AG10803 (cell line): ENCODE measurements around the gene NNAT.
A peak's percentile ranks its signal among the peaks of the same experiment; 100 is the strongest.

ENCODE experiments used
- DNase-seq: peaks from one replicate; pipeline ENCODE4 v3.0.0; 2010; ENCODE audit warnings: low read depth
- H3K4me3 ChIP-seq: 2 replicates; pipeline ENCODE4 v1.5.1; 2011; ENCODE audit warnings: mild to moderate bottlenecking, low read length, control low read depth
- CTCF ChIP-seq: conservative IDR thresholded peaks from 2 replicates; pipeline ENCODE4 v1.5.1; 2011; ENCODE audit warnings: mild to moderate bottlenecking, low read length, control low read depth, inconsistent platforms

Gene NNAT

DNA sequence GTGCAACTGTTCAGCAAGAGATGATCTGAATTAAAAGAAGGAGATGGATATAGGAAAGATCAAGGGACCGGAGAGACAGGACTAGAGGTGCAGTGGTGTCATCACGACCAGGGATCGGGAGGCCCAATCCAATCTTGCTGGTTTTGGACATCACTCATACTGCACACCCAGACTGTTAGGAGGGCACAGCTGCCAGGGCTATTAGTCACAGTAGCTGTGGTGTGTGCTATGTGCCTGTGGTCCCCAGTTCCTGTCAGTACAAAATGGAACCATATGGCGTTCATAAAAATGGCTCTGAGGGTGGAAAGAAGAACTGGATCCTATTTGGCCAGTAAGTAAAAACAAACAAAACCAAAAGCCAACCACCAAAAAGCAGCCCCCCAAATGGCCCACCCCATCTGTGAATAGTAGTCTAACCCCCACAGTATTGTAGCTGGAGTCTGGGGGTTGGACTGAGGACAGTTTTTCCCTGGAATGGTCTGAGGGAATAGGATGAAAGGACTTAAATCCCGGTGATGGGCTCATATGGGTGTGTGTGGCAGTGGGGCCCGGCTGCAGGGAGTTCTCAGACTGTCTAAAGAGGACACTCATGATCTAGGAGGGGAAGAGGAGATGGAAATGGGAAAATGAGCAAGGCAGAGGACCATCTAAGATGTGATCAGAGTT lies 9.3 kb upstream of the NNAT start:
- DNase-seq: peak; percentile 93
- H3K4me3 ChIP-seq: no peak overlapping the region
- TF ChIP-seq CTCF: no peak

DNA sequence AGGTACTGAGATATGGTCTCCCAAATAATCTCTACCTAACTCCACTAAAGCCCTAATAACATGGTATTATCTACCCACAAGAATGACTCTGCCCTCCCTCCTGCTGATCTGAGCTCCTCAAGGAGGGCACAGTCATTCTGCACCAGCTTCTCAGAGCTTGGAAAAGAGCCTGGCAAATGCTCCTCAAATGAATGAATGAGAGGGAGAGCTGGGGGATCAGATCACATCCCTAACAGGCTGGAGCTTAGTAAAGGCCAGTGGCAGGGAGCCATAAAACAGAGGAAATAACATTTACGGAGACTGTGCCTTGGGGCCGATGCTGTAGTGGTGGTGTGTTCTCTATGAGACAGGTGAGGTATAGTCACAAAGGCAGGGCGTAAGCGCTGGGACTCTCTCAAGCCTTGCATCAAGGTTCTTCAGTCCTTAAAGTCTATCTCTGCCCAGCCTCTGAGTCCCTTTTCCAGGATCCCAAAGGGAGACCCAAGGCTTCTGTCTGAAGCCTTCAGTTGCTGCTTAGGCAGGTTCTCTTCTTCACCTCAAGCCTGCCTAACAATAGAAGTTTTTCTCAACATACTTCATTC lies 7.2 kb upstream of the NNAT start:
- no peak overlapping the region for H3K4me3 ChIP-seq
- TF ChIP-seq CTCF: no peak
- DNase-seq: no peak

DNA sequence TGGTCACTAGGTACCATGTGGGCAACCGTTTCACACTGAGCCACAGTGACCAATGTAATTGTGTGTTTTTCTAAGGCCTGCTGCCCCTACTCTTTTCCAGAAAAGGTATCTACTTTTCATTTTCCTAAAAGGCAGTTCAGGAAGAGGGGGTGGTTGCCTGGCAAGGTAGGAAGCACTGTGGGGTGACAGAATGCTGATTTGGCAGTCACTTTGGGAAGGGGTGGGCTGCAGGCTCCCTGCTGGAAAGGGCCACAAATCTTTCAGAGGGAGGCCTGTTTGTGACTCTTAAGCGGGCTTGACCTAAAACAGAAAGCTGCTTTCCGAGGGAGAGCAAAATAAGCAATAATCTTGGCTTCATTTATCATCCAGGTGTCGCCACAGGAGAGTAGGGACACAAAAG lies 5.2 kb upstream of the NNAT start:
- no peak for TF ChIP-seq CTCF
- H3K4me3 ChIP-seq: no peak overlapping the region
- DNase-seq: no peak

DNA sequence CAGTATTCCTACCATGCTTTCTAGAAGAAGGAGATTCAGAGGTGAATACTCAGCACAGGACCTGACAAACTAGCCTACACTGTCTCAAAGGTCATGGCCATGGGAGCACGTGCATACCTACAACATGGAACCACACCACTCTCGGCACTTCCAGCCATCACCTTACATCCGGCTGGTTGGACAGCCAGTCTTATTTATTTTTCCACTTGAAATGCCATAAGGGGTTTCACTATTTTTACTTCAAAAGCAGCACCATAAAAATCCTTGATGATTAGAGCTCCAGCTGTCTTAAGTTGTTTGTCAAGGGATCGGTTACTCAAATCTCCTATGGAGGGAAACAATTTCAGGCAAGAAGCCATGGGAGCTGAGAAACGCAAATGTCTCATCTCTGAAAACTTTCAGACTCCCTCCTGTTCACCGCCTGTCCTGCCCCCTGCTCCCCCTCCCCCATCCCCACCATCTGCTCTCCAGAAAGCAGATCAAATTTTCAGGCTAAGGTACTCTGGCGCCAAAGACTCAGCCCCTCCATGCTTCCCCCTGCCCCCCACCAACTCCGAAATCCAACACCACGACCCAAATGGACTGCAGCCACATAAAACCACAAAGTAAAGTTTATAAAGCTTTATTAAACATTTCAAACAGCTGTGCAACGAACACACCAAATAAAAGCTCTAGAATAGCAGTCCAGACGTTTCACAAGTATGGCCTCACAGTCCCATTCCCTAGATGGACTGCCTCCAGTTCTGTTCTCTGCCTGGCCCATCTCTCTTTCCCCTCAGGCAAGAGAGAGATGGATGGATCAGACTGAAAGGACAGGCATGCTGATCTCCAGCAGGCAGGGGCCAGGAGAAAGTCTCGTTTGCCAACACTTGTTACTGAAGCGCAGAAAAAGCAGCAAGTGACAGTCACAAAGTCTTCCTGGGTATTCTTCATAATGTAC lies 4.0 kb upstream of the NNAT start:
- no peak overlapping the region for H3K4me3 ChIP-seq
- peak; percentile 82 for DNase-seq
- no peak for TF ChIP-seq CTCF

DNA sequence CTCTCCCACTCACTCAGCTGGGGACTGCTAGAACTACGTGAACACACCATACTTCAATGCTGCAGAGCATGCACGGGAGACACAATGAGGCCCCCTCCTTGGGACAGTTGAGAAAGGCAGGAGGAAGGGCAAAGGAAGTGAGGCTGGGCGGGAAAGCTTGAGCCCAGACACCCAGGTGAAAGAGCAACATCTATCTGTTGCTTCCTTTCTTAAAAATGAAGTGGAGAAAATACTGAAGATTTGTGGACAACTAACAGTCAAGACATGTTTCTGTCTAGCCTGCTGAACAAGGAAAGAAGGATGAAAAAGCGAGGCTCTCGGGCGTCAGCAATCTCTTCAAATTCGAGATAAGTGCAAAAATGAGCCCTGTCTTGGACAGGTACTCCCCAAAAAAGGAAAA lies 3.0 kb upstream of the NNAT start:
- no peak for DNase-seq
- no peak for TF ChIP-seq CTCF
- no peak overlapping the region for H3K4me3 ChIP-seq

DNA sequence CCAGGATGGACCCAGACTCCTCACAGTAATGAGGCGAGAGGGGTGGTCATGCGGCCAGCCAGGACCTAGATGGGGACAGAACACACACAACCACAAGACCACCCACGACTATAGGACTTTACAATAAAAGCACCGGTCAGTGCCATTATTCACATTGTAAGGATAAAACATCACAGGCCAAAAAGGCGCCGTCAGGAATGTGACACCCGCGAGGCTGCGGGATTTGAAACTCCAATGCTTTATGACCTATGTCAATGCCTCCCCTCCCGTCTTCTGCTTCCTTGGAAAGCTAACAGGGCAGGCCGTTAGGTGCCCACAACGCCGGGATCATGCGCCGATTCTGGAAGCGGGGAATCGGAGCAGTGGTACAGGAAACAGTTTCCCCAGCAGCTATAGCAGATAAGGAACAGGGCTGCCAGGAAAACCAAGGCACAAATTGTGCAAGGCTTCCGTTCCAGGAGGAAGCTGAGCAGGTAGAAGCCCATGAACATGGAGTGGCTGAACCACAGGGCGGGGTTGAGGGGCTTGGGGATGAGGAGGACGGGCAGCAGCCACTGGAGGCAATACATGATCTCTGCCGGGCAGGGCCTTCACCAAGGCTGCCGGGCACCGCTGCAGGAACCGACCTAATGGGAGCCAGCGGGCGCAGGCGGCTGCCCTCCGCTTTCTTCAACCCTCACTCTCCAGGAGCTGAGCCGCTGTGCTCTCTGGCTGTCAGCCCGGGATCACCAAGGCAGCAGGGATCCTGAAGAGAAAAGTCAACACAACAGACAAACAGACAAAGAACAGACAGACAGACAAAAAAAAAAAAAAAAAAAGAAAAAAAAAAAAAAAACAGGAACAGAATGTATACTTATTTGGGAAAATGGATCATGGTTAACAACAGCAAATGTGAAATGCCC lies 2.2 kb upstream of the NNAT start:
- no peak for DNase-seq
- TF ChIP-seq CTCF: no peak
- no peak overlapping the region for H3K4me3 ChIP-seq
